H1 (cell line): Measurements from ENCODE around the gene PINLYP. TPM values are rescaled to one million over a fixed set of nuclear protein-coding genes. Genes with fewer than 3 reads are reported as not detected.

Experiments
- CTCF ChIA-PET: fragments of 300-600 bp; sonication (Branson Sonifier 250); formaldehyde crosslinking; loops from one replicate; lab custom pipeline; 2021; ENCODE audit not compliant: partially characterized antibody; lab: Charles Lee
- POLR2A ChIA-PET: fragments of 300-600 bp; sonication (Branson Sonifier 250); formaldehyde crosslinking; loops from one replicate; lab custom pipeline; 2021; ENCODE audit warnings: inconsistent platforms; ENCODE audit not compliant: partially characterized antibody; lab: Charles Lee
- DNase-seq, 2 experiments: peaks; one replicate each; pipeline versions ENCODE4 v3.0.0 to v3.0.0-alpha.2; 2010 to 2022; ENCODE audit warnings: low spot score in 2 of 2, low read depth in 1 of 2, mixed read lengths in 1 of 2
- FAIRE-seq: peaks from 2 replicates; lab custom pipeline; 2011; peaks lifted over from hg19 to GRCh38; lab: Jason Lieb, UNC
- H2AFZ ChIP-seq: 2 replicates; pipeline ENCODE4 v1.8.1; 2012; ENCODE audit warnings: low read length, inconsistent platforms
- H2AK5ac ChIP-seq: 2 replicates; pipeline ENCODE4 v1.6.1; 2013; ENCODE audit warnings: low read depth, low read length
- H2BK120ac ChIP-seq: replicated peaks from 2 replicates; pipeline ENCODE3; 2013; ENCODE audit warnings: low read depth, low read length, inconsistent platforms
- H2BK12ac ChIP-seq: 2 replicates; pipeline ENCODE4 v1.6.1; 2013; ENCODE audit warnings: low read depth, low read length
- H2BK15ac ChIP-seq: 2 replicates; pipeline ENCODE4 v1.6.1; 2013; ENCODE audit warnings: low read length
- H2BK20ac ChIP-seq: 2 replicates; pipeline ENCODE4 v1.6.1; 2013; ENCODE audit warnings: low read length
- H2BK5ac ChIP-seq: 2 replicates; pipeline ENCODE4 v1.6.1; 2013; ENCODE audit warnings: low read depth, low read length
- H3K14ac ChIP-seq: 2 replicates; pipeline ENCODE4 v1.6.1; 2013; ENCODE audit warnings: inconsistent platforms; ENCODE audit not compliant: insufficient read length
- H3K18ac ChIP-seq: 2 replicates; pipeline ENCODE4 v1.6.1; 2013; ENCODE audit warnings: low read length; ENCODE audit errors: extremely low read depth
- H3K23ac ChIP-seq: 2 replicates; pipeline ENCODE4 v1.6.1; 2013; ENCODE audit warnings: inconsistent platforms; ENCODE audit not compliant: insufficient read length
- H3K23me2 ChIP-seq: 2 replicates; pipeline ENCODE4 v1.6.1; 2013; ENCODE audit warnings: low read depth, low read length
- H3K27ac ChIP-seq: 2 replicates; pipeline ENCODE4 v1.6.1; 2011; ENCODE audit warnings: low read depth, low read length, inconsistent platforms
- H3K27me3 ChIP-seq, 4 experiments: replicated peaks in 1 of 4; 1 replicate in 1 of 4; 2 replicates in 3 of 4; pipeline versions ENCODE4 v1.6.1 to v1.8.1; 2011 to 2013; ENCODE audit warnings: low read length in 3 of 4, mild to moderate bottlenecking in 3 of 4, inconsistent platforms in 2 of 4, mixed read lengths in 2 of 4, moderate library complexity in 1 of 4; ENCODE audit not compliant: control insufficient read depth in 3 of 4, insufficient read depth in 3 of 4; ENCODE audit errors: extremely low read depth in 1 of 4
- H3K36me3 ChIP-seq, 4 experiments: 2 replicates each; pipeline versions ENCODE4 v1.6.1 to v1.8.1; 2011 to 2013; ENCODE audit warnings: mild to moderate bottlenecking in 4 of 4, low read length in 3 of 4, moderate library complexity in 2 of 4, control low read depth in 1 of 4, inconsistent platforms in 1 of 4; ENCODE audit not compliant: insufficient read depth in 4 of 4, control insufficient read depth in 2 of 4
- H3K4ac ChIP-seq: replicated peaks from 2 replicates; pipeline ENCODE3; 2013; ENCODE audit warnings: low read length, low read depth, mixed read lengths, inconsistent platforms; ENCODE audit not compliant: insufficient read length
- H3K4me1 ChIP-seq, 4 experiments: replicated peaks in 1 of 4; 1 replicate in 1 of 4; 2 replicates in 3 of 4; pipeline versions ENCODE4 v1.6.1 to v1.8.1; 2011 to 2013; ENCODE audit warnings: low read length in 3 of 4, inconsistent platforms in 2 of 4, mixed read lengths in 1 of 4; ENCODE audit not compliant: insufficient read depth in 4 of 4, control insufficient read depth in 3 of 4
- H3K4me2 ChIP-seq, 2 experiments: 2 replicates each; pipeline versions ENCODE4 v1.6.1 to v1.8.1; 2011 to 2013; ENCODE audit warnings: low read depth in 2 of 2, low read length in 2 of 2, control low read depth in 1 of 2, inconsistent platforms in 1 of 2, mild to moderate bottlenecking in 1 of 2; ENCODE audit not compliant: insufficient read depth in 1 of 2
- H3K4me3 ChIP-seq, 4 experiments: fragments of 200-600, 300-600 bp in 1 of 4; sonication (generic), shearing (Covaris generic), sonication (Bioruptor Twin) in 1 of 4; 2 replicates each; pipeline versions ENCODE4 v1.5.1 to v1.8.1; 2011 to 2016; ENCODE audit warnings: low read length in 4 of 4, low read depth in 3 of 4, control low read depth in 2 of 4, inconsistent platforms in 2 of 4, mild to moderate bottlenecking in 2 of 4, mixed read lengths in 1 of 4, moderate library complexity in 1 of 4; ENCODE audit not compliant: insufficient read depth in 2 of 4; ENCODE audit errors: extremely low read depth in 1 of 4
- H3K56ac ChIP-seq: replicated peaks from 2 replicates; pipeline ENCODE3; 2013; ENCODE audit warnings: low read depth, mild to moderate bottlenecking, mixed read lengths, low read length, inconsistent platforms; ENCODE audit not compliant: insufficient read length
- H3K79me1 ChIP-seq: 2 replicates; pipeline ENCODE4 v1.6.1; 2013; ENCODE audit warnings: low read depth, low read length, control low read depth
- H3K79me2 ChIP-seq, 2 experiments: 2 replicates each; pipeline versions ENCODE4 v1.6.1 to v1.8.1; 2012 to 2013; ENCODE audit warnings: low read length in 2 of 2, mild to moderate bottlenecking in 2 of 2, inconsistent platforms in 1 of 2; ENCODE audit not compliant: insufficient read depth in 2 of 2, control insufficient read depth in 1 of 2
- H3K9ac ChIP-seq, 4 experiments: replicated peaks in 1 of 4; 1 replicate in 1 of 4; 2 replicates in 3 of 4; pipeline versions ENCODE4 v1.6.1 to v1.8.1; 2011 to 2013; ENCODE audit warnings: low read depth in 3 of 4, low read length in 3 of 4, control low read depth in 2 of 4, mild to moderate bottlenecking in 2 of 4, moderate library complexity in 2 of 4, inconsistent platforms in 1 of 4; ENCODE audit errors: extremely low read depth in 1 of 4
- H3K9me3 ChIP-seq, 2 experiments: 2 replicates each; pipeline versions ENCODE4 v1.6.1 to v1.8.1; 2012 to 2013; ENCODE audit warnings: mild to moderate bottlenecking in 2 of 2, moderate library complexity in 2 of 2, control low read depth in 1 of 2, inconsistent platforms in 1 of 2, low read depth in 1 of 2, low read length in 1 of 2, mixed read lengths in 1 of 2; ENCODE audit not compliant: insufficient read depth in 2 of 2
- H4K20me1 ChIP-seq, 2 experiments: replicated peaks in 1 of 2; 2 replicates each; pipeline versions ENCODE3 to v1.8.1; 2011 to 2013; ENCODE audit warnings: inconsistent platforms in 2 of 2, low read length in 2 of 2, mild to moderate bottlenecking in 1 of 2; ENCODE audit not compliant: insufficient read depth in 2 of 2, control insufficient read depth in 1 of 2
- H4K5ac ChIP-seq: 2 replicates; pipeline ENCODE4 v1.6.1; 2013; ENCODE audit warnings: low read length, low read depth, mixed read lengths, inconsistent platforms; ENCODE audit not compliant: insufficient read length
- H4K8ac ChIP-seq: 2 replicates; pipeline ENCODE4 v1.8.0; 2013; ENCODE audit warnings: mild to moderate bottlenecking, moderate library complexity, low read length, inconsistent platforms; ENCODE audit not compliant: insufficient read depth; ENCODE audit errors: extremely low read depth
- H4K91ac ChIP-seq: replicated peaks from 2 replicates; pipeline ENCODE3; 2013; ENCODE audit warnings: low read length, mixed read lengths, inconsistent platforms; ENCODE audit not compliant: insufficient read length
- ASH2L ChIP-seq: fragments of 200-600, 300-600 bp; sonication (generic); IDR thresholded peaks from one replicate; pipeline ENCODE4 v1.7.1; 2017; ENCODE audit warnings: low read length
- ATF3 ChIP-seq: IDR thresholded peaks from 2 replicates; pipeline ENCODE4 v1.6.1; 2011; ENCODE audit warnings: low read depth, mild to moderate bottlenecking, low read length; ENCODE audit not compliant: insufficient read depth
- BACH1 ChIP-seq: IDR thresholded peaks from 2 replicates; pipeline ENCODE4 v1.6.1; 2012; ENCODE audit warnings: low read length, improper control_type of control experiment
- CBX8 ChIP-seq: fragments of 300-800, 300-1000 bp; sonication (generic); IDR thresholded peaks from 2 replicates; pipeline ENCODE4 v1.7.1; 2016; ENCODE audit warnings: low read depth, low read length, borderline replicate concordance
- EZH2 ChIP-seq: fragments of 200-600 bp; sonication (generic); IDR thresholded peaks from 2 replicates; pipeline ENCODE4 v1.7.1; 2012; ENCODE audit warnings: low read depth, mild to moderate bottlenecking, moderate library complexity, low read length, inconsistent platforms; ENCODE audit not compliant: severe bottlenecking
- HDAC6 ChIP-seq: IDR thresholded peaks from one replicate; pipeline ENCODE4 v1.7.1; 2012; ENCODE audit warnings: low read depth, mild to moderate bottlenecking, inconsistent platforms, low read length, moderate library complexity
- KDM5A ChIP-seq: fragments of 200-600 bp; IDR thresholded peaks from 2 replicates; pipeline ENCODE4 v1.7.1; 2012; ENCODE audit warnings: mild to moderate bottlenecking, low read length, inconsistent platforms, mixed read lengths
- NRF1 ChIP-seq: IDR thresholded peaks from 2 replicates; pipeline ENCODE4 v1.6.1; 2011; ENCODE audit warnings: mild to moderate bottlenecking, low read depth, low read length, improper control_type of control experiment
- RXRA ChIP-seq: IDR thresholded peaks from 2 replicates; pipeline ENCODE4 v1.6.1; 2011; ENCODE audit warnings: low read depth, mild to moderate bottlenecking, low read length, moderate library complexity; ENCODE audit not compliant: insufficient read depth
- TCF12 ChIP-seq: IDR thresholded peaks from 2 replicates; pipeline ENCODE4 v1.6.1; 2011; ENCODE audit warnings: low read depth, mild to moderate bottlenecking, low read length
- WGBS, 2 experiments: shearing (Covaris generic) in 1 of 2; methylation state at CpG; one replicate each; pipeline versions ENCODE4 v1.1.6 to v1.1.7; 2013 to 2015; ENCODE audit warnings: low lambda C conversion rate in 2 of 2, mixed read lengths in 2 of 2, inconsistent platforms in 1 of 2, low coverage in 1 of 2, missing lambda C conversion rate in 1 of 2; ENCODE audit not compliant: insufficient replicate concordance in 2 of 2, insufficient coverage in 1 of 2, insufficient read length in 1 of 2; ENCODE audit errors: extremely low coverage in 1 of 2, missing lambda C conversion rate in 1 of 2; 5-methylcytosine and 5-hydroxymethylcytosine counted together
- polyA plus RNA-seq, 7 experiments: library from polyadenylated mRNA; depleted of rRNA in 3 of 7; stranded (reverse) in 5 of 7; unstranded in 2 of 7; fragments of >200 nt in 5 of 7; fragments of 200-250 nt in 2 of 7; gene quantifications; 1 replicate in 5 of 7; 2 replicates in 1 of 7; 4 replicates in 1 of 7; pipeline versions ENCODE4 v1.2.1 to v1.2.3, GENCODE V29; 2011 to 2013; ENCODE audit warnings: missing spikeins in 2 of 7, mixed read lengths in 2 of 7
- total RNA-seq: library from RNA; stranded (reverse); fragmentation: NEBNext Ultra II Directional; extraction: Animal tissue kit (Norgen Biotek cat#: 25700); gene quantifications from 2 replicates; pipeline ENCODE4 v1.2.1, GENCODE V29; 2021

The PINLYP gene
- total and polyA plus RNA-seq, 2 of the 8 experiments (the other 6 are each of a cell fraction or from before 2014, with no cell fraction given) = 7.5 to 31.3 TPM

GRCh38 chr19:43563816-43564457 is 11.7 kb upstream of the PINLYP start:
- no peak overlapping the region for H3K56ac ChIP-seq
- H2BK120ac ChIP-seq = no peak overlapping the region
- no peak overlapping the region for H3K18ac ChIP-seq
- H3K23ac ChIP-seq = no peak overlapping the region
- H3K36me3 ChIP-seq = peaks cover 0 to 8% (median 0%) of the 10 kb centered on the region in 4 experiments; a peak in 1 of 8 replicates
- H3K79me1 ChIP-seq = no peaks in the 10 kb centered on the region; the same call in 1 of the 2 replicates
- no peak overlapping the region for H2BK15ac ChIP-seq
- H3K9me3 ChIP-seq = no peaks in the 10 kb centered on the region
- H4K20me1 ChIP-seq = peaks cover 0 to 8% of the 10 kb centered on the region in 2 experiments
- no peak overlapping the region for H2BK12ac ChIP-seq
- no peak for FAIRE-seq
- H3K4me2 ChIP-seq = no peak overlapping the region
- ChIA-PET CTCF (interaction anchor here (0.6 to 9.3 kb wide), 5 partner anchors 9 to 480 kb away, joined by 3 to 82 read pairs (median 4); no protein-coding TSS in a partner anchor), POLR2A (interaction anchor here (0.9 to 1.7 kb wide), 4 partner anchors 11 to 72 kb away, joined by 3 to 5 read pairs (median 4); partner anchors contain the start of genes IRGQ, XRCC1 and ZNF576)
- no peak overlapping the region for H3K27ac ChIP-seq
- H3K9ac ChIP-seq = no peak overlapping the region
- no peak overlapping the region for H2BK20ac ChIP-seq
- no peaks in the 10 kb centered on the region for H3K4me1 ChIP-seq
- no peak overlapping the region for H3K14ac ChIP-seq
- no peaks in the 10 kb centered on the region for H3K23me2 ChIP-seq
- H2BK5ac ChIP-seq = no peak overlapping the region
- 91% methylated on average over 10 of the region's 10 CpGs; no CpG with 5 or more reads in 1 of the 2 experiments for WGBS, 2 experiments
- H4K91ac ChIP-seq = no peak overlapping the region
- H4K5ac ChIP-seq = no peak overlapping the region
- no peak overlapping the region for H3K4ac ChIP-seq
- H2AK5ac ChIP-seq = no peak overlapping the region
- no peaks in the 10 kb centered on the region for H3K27me3 ChIP-seq
- DNase-seq = no peak
- peaks cover 0 to 2% of the 10 kb centered on the region in 2 experiments; a peak in 1 of 4 replicates for H3K79me2 ChIP-seq
- no peak overlapping the region for H4K8ac ChIP-seq
- H2AFZ ChIP-seq = no peak overlapping the region
- no peak overlapping the region for H3K4me3 ChIP-seq
- TF ChIP-seq BACH1 = no peak
- TF ChIP-seq ATF3 = no peak
- TF ChIP-seq CBX8 = no peak
- no peak for TF ChIP-seq EZH2
- TF ChIP-seq ASH2L = no peak
- no peak for TF ChIP-seq KDM5A
- no peak for TF ChIP-seq TCF12
- no peak for TF ChIP-seq HDAC6
- no peak for TF ChIP-seq RXRA
- no peak for TF ChIP-seq NRF1
